BJ (cell line): ENCODE measurements around the gene TTC28. TPM values are rescaled to one million over a fixed set of nuclear protein-coding genes. Genes with fewer than 3 reads are reported as not detected.

Experiments
- CTCF ChIA-PET: fragments of 350-600 bp; formaldehyde crosslinking; extraction: SDS; loops from one replicate; lab custom pipeline; 2021; ENCODE audit warnings: antibody characterized with exemption, inconsistent platforms; lab: Yijun Ruan, JAX
- POLR2A ChIA-PET: fragments of 300-600 bp; sonication (Branson Sonifier 250); formaldehyde crosslinking; extraction: SDS; loops from one replicate; lab custom pipeline; 2021; ENCODE audit warnings: antibody characterized with exemption; lab: Charles Lee
- DNase-seq: peaks from one replicate; pipeline ENCODE4 v3.0.0-alpha.2; 2011; ENCODE audit warnings: low read depth
- H3K27me3 ChIP-seq: 2 replicates; pipeline ENCODE4 v1.6.0; 2011; ENCODE audit warnings: low read length; ENCODE audit not compliant: control insufficient read depth, insufficient read depth
- H3K36me3 ChIP-seq: 2 replicates; pipeline ENCODE4 v1.5.1; 2011; ENCODE audit warnings: low read length; ENCODE audit not compliant: control insufficient read depth, insufficient read depth
- H3K4me3 ChIP-seq: 2 replicates; pipeline ENCODE4 v1.5.1; 2011; ENCODE audit warnings: low read depth, mild to moderate bottlenecking, control low read depth, low read length
- polyA plus RNA-seq: library from polyadenylated mRNA; depleted of rRNA; stranded (reverse); fragments of >200 nt; gene quantifications from 2 replicates; pipeline ENCODE4 v1.2.3, GENCODE V29; 2011
- TF ChIP-seq, protein P1 (sequence below): IDR thresholded peaks from 2 replicates; pipeline ENCODE4 v1.5.1; 2011; ENCODE audit warnings: low read depth, mild to moderate bottlenecking, control low read depth, inconsistent platforms, low read length, moderate library complexity; ENCODE audit not compliant: insufficient read depth

The TTC28 gene
- polyA plus RNA-seq, 1 experiment: 8.7 TPM

DNA sequence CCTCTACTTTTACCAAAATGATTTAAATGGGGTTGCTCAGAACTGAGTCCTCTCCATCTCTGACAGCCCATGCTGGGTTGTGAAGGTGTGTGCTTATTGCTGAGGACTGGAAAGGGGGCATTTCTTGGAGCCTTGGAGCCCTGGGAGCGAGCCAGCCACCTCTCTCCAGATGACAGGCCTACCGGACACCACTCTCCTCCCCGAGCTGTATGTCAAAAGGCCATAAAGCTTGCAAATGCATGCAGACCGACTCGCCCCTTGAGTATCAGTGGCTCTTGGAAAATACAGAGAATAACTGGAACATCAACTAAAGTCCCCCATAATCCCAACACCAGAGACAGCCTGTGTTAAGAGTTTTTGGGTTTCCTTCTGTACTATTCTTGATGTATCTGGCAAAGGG lies 692.7 kb downstream of the TTC28 start:
- TF ChIP-seq, protein P1, sequence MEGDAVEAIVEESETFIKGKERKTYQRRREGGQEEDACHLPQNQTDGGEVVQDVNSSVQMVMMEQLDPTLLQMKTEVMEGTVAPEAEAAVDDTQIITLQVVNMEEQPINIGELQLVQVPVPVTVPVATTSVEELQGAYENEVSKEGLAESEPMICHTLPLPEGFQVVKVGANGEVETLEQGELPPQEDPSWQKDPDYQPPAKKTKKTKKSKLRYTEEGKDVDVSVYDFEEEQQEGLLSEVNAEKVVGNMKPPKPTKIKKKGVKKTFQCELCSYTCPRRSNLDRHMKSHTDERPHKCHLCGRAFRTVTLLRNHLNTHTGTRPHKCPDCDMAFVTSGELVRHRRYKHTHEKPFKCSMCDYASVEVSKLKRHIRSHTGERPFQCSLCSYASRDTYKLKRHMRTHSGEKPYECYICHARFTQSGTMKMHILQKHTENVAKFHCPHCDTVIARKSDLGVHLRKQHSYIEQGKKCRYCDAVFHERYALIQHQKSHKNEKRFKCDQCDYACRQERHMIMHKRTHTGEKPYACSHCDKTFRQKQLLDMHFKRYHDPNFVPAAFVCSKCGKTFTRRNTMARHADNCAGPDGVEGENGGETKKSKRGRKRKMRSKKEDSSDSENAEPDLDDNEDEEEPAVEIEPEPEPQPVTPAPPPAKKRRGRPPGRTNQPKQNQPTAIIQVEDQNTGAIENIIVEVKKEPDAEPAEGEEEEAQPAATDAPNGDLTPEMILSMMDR: no peak
- Histone ChIP-seq H3K36me3 (peaks cover 15% of the 10 kb centered on the region), H3K27me3 (no peaks in the 10 kb centered on the region), H3K4me3 (no peak overlapping the region)
- CTCF ChIA-PET: interaction anchor here (0.7 to 1.3 kb wide), 2 partner anchors 100 to 669 kb away, joined by 3 read pairs; no protein-coding TSS in a partner anchor
- POLR2A ChIA-PET: no interaction called here
- DNase-seq: no peak

DNA sequence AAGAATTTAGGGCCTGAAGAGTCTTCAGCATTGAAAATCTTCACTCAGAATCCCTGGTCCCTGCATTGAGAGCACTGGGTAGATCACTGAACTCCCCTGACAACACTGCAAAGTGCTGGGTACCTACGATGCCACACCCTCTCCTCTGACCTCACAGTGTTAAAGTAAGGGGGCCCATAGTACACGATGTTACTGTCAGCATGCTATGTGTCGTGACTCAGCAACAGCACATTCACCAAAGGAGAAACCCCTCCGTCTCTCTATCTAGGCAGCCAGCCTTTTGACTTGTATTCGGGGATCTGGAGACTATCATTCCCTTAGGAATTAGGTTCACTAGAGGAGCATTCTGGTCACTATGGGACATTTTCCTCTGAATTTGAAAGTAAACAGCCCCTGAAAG lies 693.2 kb downstream of the TTC28 start:
- POLR2A ChIA-PET: no interaction called here
- Histone ChIP-seq H3K27me3 (no peaks in the 10 kb centered on the region), H3K36me3 (peaks cover 14% of the 10 kb centered on the region), H3K4me3 (no peak overlapping the region)
- TF ChIP-seq, protein P1: no peak
- DNase-seq: no peak
- CTCF ChIA-PET: interaction anchor here (1.3 kb wide), 1 partner anchor 100 kb away, joined by 3 read pairs; no protein-coding TSS in a partner anchor

DNA sequence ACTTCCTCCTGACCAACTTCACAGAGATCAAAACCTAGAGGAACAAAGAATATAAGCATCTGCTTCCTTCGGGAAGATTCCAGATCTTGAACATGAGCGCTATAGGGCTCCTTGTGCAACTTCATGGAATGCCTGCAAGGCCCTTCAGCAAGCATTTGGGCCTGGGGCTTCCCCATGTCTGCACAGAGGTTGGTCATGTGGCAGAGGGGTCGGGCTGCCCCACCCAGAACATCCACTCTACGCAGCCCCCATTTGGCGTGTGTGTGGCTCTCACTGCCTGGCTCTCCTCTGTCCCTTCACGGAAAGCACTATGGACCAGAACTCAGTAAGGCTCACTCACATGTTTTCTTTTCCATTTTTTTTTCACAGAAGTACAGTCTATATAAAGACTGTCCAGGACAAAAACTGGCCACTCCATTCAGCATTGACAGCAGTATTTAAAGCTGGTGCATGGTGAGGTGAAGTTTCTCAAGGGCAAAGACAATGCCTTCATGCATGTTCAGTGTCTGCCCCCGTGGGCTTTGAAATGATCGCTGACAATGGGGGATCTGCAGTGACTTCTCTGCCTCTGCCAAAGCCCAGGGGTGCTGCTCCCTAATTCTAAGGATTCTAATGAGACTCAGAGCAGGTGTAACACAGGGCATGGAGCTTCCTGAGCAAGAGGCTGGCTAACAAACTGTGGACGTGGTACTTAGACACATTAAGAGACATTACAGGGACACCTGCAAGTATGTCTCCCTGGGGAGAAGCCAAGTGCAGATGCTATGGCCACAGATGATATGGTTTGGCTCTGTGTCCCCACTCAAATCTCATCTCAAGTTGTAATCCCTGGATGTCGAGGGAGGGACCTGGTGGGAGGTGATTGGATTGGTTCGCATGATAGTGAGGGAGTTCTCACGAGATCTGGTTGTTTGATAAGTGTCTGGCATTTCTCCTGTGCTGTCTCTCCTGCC lies 694.0 kb downstream of the TTC28 start:
- H3K36me3 ChIP-seq: peaks cover 14% of the 10 kb centered on the region
- TF ChIP-seq, protein P1: no peak
- H3K4me3 ChIP-seq: no peak overlapping the region
- DNase-seq: no peak
- ChIA-PET CTCF (no interaction called here), POLR2A (no interaction called here)
- H3K27me3 ChIP-seq: no peaks in the 10 kb centered on the region

DNA sequence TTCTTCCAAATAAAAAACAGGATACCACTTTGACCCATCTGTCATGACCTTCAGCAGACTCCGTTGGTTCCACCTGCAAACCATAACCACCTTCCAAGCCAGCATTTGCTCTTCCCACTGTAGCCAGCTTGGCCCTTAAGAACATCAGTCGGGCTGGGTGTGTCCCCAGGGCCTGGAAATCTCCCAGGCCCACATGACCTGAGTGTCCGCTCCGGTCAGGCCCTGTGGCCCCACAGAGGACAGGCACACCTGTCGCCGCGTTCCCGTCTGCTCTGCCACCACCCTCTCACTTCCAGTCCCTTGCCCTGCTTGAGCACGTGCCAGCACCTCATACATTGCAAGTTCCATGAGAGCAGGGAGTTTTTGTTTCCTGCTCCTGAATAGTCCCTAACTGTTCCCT lies 694.9 kb downstream of the TTC28 start:
- H3K36me3 ChIP-seq: peaks cover 11% of the 10 kb centered on the region
- no peak for DNase-seq
- CTCF ChIA-PET: no interaction called here
- TF ChIP-seq, protein P1: no peak
- no peak overlapping the region for H3K4me3 ChIP-seq
- POLR2A ChIA-PET: no interaction called here
- H3K27me3 ChIP-seq: no peaks in the 10 kb centered on the region

DNA sequence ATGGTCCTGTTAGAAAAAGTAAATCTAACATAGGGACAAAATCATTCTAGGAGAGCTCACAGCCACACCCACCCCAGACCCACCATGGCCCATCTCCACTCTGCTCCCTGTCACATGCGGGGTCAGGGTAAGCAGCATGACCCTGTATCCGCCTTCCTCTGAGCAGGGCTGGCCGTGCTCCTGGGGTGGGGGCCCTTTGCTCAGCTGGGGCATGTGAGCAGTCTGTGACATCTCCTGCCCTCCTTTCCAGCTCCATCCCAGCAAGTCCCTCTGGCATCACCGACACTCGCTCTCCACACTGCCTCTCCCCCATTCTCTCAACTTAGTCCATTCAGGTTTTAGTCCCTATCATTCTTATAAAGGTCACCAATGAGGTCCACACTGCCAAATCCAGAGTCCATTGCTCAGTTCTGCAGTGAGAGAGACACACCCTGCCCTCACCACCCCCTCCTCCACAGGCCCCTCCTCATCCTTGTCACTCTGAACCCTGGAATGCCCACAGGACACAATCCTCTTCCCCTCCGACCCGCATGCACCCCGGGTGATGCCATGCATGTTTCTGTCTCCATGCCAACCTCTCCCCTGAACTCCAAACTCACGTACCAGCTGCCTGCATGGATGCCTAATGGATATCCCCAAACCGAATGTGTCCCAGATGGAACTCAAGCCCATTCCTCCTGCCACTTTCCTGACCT lies 695.5 kb downstream of the TTC28 start:
- Histone ChIP-seq H3K4me3 (no peak overlapping the region), H3K27me3 (no peaks in the 10 kb centered on the region), H3K36me3 (peaks cover 10% of the 10 kb centered on the region)
- no peak for DNase-seq
- CTCF ChIA-PET: interaction anchor here (0.7 to 1.8 kb wide), 6 partner anchors 25 to 112 kb away, joined by 3 to 4 read pairs (median 3); no protein-coding TSS in a partner anchor
- POLR2A ChIA-PET: no interaction called here
- TF ChIP-seq, protein P1: no peak
